ENCODE data around the gene BDNF.
A peak's percentile ranks its signal among the peaks of the same experiment; 100 is the strongest.

DNA sequence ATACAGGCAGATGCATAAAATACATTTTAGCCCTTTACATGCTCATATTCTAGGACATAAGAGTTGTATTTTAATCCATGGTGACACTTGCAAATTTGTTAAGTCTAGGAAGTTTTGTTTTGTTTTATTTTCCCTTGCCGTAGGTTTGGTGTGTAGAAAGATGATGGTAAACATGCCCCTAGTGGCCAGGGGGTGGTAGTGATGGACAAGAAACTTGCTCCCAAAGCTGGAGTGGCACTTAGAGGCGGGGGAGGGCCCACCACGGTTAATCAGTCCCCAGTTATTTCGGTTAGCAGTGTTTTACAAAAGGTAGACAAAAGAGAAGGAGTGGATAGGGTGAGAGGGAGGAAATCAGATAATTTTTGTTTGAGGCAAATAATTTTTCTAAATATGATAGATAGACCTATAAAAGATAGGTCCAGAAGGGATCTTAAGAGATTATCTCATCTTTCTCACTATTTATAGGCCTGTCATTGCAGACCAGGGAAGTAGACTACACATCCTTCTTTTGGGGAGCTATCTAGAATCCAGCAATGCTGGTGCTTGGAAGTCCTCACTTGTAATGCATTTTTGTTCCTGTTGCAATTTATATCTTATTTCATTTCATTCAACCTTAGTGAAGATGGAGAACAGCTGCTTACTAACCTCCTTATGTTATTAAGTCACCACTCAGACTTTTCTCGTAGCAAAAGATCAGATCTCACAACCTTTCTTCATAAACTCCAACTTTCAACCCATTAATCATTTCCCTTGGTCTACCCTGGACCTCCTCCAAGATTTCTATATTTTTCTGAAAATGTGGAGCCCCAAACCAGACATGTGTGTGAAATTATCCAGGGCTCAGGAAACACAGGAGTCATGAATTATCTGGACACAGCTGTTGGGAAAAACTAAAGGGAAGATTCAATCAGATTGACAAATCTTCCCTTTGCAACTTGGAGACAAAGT lies 5.9 kb upstream of the BDNF start:
- no peak for TF ChIP-seq EZH2 (IDR thresholded peaks at IDR 0.05; ENCODE audit: borderline replicate concordance, insufficient read depth, low read length, poor library complexity, severe bottlenecking)
- TF ChIP-seq, protein P1, sequence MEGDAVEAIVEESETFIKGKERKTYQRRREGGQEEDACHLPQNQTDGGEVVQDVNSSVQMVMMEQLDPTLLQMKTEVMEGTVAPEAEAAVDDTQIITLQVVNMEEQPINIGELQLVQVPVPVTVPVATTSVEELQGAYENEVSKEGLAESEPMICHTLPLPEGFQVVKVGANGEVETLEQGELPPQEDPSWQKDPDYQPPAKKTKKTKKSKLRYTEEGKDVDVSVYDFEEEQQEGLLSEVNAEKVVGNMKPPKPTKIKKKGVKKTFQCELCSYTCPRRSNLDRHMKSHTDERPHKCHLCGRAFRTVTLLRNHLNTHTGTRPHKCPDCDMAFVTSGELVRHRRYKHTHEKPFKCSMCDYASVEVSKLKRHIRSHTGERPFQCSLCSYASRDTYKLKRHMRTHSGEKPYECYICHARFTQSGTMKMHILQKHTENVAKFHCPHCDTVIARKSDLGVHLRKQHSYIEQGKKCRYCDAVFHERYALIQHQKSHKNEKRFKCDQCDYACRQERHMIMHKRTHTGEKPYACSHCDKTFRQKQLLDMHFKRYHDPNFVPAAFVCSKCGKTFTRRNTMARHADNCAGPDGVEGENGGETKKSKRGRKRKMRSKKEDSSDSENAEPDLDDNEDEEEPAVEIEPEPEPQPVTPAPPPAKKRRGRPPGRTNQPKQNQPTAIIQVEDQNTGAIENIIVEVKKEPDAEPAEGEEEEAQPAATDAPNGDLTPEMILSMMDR (IDR thresholded peaks at IDR 0.05; ENCODE audit: poor library complexity, severe bottlenecking): peak; percentile 36
- no peak for TF ChIP-seq RAD21 (conservative IDR thresholded peaks at IDR 0.05)
- TF ChIP-seq POLR2AphosphoS5 (IDR thresholded peaks at IDR 0.05): no peak
- TF ChIP-seq, protein P2, sequence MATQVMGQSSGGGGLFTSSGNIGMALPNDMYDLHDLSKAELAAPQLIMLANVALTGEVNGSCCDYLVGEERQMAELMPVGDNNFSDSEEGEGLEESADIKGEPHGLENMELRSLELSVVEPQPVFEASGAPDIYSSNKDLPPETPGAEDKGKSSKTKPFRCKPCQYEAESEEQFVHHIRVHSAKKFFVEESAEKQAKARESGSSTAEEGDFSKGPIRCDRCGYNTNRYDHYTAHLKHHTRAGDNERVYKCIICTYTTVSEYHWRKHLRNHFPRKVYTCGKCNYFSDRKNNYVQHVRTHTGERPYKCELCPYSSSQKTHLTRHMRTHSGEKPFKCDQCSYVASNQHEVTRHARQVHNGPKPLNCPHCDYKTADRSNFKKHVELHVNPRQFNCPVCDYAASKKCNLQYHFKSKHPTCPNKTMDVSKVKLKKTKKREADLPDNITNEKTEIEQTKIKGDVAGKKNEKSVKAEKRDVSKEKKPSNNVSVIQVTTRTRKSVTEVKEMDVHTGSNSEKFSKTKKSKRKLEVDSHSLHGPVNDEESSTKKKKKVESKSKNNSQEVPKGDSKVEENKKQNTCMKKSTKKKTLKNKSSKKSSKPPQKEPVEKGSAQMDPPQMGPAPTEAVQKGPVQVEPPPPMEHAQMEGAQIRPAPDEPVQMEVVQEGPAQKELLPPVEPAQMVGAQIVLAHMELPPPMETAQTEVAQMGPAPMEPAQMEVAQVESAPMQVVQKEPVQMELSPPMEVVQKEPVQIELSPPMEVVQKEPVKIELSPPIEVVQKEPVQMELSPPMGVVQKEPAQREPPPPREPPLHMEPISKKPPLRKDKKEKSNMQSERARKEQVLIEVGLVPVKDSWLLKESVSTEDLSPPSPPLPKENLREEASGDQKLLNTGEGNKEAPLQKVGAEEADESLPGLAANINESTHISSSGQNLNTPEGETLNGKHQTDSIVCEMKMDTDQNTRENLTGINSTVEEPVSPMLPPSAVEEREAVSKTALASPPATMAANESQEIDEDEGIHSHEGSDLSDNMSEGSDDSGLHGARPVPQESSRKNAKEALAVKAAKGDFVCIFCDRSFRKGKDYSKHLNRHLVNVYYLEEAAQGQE (IDR thresholded peaks at IDR 0.05; ENCODE audit: borderline replicate concordance): no peak
- TF ChIP-seq TAF1 (IDR thresholded peaks at IDR 0.05; ENCODE audit: low read depth): no peak

Measured in neural cell (in vitro differentiated cells).